NCI-H1048 (cell line): ENCODE measurements around the gene FGF14.
"Not testable (repeated sequence)": the region's sequence is repeated elsewhere in the genome, so short reads cannot be mapped to it uniquely, and the experiment has no call there.

ENCODE experiments used
- DNase-seq: peaks from one replicate; lab custom pipeline; 2025; lab: John Stamatoyannopoulos, UW

Gene FGF14

DNA sequence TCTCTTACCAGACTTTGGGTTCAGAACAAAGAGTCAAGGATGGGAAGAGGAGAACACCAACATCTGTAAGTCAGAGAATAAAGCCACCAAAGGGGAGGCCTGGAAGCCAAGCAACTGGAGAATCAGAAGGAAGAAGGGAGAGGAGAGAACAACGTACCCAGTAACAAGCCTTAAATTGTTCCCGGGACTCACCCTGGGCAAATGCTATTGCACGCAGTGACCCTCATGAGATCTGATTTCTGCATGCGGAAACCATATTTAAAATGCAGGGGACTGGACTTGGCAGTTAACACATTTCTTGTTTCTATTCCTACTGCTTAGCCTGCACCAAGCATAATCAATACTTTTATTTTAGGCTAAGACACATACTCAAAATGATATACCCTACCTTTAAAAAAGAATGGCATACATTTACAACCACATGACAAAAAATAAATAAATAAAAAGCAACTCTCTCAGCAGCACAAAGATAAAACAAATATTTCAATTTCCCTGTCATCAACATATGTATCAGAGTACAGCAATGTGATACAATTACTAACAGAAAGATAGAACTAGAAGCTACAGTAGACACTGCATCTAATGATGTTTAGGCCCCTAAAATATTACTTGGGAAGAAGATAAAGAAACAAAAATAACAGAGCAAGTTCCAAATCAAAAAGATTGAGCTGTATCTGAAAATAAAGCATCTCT, 534.8 kb downstream of the FGF14 start:
- DNase-seq, result no peak

DNA sequence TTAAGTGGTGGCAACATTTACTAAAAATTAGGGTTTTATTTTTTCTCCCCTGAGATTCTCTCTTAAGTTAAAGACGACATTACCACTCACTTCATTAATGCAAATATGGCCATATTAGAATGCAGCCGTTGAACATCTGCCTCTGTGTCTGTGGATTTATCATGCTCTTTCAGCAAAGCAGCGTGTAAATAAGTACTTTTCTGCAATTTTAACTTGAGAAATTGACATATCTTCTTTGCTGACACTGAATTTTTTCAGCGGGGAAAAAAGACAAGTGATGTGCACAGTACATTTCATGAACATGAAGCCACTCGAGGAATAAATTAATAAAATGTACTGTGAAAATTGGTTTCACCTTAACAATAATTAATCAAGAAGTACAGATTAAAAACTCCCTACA, 543.0 kb downstream of the FGF14 start:
- DNase-seq, result no peak

DNA sequence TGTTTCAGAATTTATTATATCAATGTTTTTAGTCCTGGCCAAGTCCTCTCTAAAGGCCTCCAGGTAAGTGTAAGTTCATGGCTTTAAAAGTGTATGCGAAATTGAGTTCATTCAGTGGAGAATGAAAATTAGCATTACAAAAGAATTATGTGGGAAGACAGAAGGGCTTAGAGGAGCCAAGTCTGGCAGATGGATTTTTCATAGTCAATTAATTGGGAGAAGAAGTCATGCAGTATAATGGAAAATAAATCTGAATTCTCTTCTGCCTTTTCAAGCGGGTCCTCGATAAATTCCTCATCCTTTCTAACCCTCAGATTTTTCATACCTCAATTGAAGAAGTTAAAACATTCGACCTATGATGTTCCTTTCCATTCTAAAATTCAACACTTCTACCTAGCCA, 555.1 kb downstream of the FGF14 start:
- no peak for DNase-seq

- DNase-seq, result no peak
These were observed 555.6 kb downstream of the FGF14 start for GRCh38 chr13:101846249-101846648.

DNA sequence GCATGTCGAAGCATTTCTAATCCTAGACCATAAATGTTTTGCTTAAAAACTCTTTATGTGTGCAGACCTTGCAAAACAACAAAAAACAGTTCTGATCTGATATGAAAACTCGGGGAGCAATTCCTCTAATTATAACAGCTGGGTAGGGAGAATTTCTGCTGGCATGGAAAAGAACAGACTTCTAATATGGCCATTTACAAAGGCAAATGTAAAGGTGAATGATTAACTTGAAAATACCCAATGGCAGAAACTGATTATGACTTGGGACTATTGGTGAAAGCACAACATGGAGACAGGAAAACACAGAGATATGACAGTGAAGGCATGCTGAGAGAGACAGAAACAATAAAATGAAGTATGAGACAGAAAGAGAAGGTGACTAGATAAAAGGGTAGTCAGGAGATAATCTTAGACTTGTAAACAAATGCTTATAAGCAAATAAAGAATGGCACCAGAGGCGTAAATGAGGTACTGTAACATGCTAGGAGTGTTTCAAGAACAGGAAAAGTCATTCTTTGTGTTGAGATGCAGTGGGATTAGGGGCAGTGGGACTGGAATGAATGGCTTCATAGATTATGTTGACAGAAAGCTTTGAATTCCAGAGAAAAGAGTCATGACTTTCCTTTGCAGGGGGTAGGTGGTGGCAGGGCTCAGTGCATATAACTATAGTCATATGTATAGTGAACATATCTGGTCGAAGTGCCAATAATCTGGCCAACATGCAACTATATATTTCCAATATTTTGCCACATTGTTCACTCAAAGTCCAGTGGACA, 556.4 kb downstream of the FGF14 start:
- no peak for DNase-seq

DNA sequence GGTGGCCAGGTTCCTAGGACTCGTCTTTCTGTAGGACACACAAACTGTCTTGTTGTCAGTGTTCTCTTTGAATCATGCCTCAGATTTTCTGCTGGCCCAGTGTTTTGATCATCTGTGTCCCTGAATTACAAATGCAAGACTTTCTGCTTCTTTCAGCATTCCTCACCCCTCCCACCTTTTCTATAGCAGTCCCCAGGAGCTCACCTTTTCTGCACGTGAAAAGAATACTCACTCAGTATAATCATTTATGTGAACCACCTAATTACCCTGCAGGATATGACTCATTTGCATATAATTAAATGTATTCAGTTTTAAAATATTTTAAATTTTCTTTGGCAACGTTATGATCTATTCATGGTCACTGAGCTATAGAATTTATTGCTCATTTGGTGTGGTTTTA, 560.1 kb downstream of the FGF14 start:
- no peak for DNase-seq

DNA sequence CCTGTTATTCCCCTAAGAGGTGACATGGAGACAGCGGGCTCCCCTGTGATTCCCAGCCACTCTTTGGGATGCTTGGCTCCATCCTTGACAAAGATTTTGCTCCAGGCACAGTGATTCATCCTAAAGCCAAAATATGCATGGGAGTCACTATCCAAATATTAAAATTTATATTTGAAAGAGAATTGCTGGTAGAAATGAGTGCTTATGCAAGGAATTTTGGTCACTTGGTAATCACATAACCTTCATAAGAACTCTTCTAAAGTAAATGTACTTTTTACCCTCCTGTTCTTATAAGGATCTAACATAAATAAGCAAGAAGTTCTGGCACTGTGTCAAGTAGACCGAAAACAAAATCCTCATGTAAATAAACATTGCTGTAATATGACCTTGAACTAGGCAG, 563.5 kb downstream of the FGF14 start:
- no peak for DNase-seq

DNA sequence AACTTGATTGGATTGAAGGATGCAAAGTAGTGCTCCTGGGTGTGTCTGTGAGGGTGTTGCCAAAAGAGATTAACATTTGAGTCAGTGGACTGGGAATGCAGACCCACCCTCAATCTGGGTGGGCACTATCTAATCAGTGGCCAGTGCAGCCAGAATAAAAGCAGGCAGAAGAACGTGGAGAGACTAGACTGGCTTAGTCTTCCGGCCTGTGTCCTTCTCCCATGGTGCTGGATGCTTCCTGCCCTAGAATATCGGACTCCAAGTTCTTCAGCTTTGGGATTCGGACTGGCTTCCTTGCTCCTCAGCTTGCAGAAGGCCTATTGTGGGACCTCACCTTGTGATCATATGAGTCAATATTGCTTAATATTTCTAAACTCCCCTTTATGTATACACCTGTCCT, 564.1 kb downstream of the FGF14 start:
- DNase-seq, result not testable (repeated sequence)

GRCh38 chr13:101837288-101837687, 564.6 kb downstream of the FGF14 start:
- DNase-seq, result no peak

DNA sequence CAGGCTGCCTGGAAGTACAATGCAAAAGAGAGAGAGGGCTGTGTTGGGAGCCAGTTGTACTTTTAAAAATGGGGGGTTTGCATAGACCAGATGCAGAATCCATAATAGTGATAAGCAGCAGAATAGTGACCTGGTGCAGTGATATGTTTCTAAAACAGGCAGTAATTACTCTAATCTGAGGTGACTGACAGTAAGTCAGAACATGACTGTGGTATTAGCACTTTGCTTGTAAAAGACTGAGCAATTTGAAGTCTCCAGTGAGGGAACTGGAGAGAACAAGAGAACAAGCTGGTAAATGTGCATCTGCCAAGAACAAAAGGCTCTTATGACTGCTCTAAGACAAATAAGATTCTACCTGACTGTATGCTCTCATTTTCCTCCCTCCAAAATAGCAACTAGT, 565.9 kb downstream of the FGF14 start:
- no peak for DNase-seq

- DNase-seq, result no peak
These were observed 568.2 kb downstream of the FGF14 start for GRCh38 chr13:101833671-101834070.

DNA sequence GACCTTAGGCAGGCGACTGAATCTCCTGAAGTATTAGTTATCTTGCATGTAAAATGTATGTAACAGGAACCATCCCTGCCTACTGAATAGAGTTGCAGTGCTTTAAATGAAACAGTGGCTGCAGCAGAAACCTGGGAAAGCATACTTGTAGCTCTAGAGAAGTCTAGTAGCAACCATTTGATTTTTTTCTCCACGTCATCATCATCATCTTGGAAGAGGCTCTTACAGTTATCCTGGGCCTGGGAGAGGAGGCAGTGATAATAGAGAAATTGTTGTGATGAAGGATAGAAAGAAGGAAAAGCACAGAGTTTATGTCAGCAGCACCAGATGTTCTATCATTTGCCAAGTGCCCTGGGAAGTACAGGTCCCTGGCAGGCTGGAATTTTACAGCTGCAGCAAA, 571.8 kb downstream of the FGF14 start:
- no peak for DNase-seq

DNA sequence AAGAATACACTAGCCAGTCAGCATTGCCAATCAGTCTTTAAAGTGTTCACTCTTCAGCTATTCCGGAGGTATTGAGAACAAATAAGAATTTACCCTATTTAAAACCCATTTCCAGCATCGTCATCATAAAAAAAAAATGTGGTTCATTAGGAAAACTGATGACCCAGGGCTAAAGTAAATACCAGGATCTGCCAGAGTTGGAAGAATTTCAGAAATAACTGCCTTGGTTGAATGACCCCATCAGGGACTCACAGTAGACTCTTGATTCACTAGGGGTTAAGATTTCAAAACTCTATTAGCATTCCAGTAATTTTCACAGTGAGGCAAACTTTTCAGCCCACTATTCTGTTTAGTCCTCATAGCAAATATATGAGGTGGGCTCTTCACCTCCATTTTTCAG, 572.4 kb downstream of the FGF14 start:
- no peak for DNase-seq

DNA sequence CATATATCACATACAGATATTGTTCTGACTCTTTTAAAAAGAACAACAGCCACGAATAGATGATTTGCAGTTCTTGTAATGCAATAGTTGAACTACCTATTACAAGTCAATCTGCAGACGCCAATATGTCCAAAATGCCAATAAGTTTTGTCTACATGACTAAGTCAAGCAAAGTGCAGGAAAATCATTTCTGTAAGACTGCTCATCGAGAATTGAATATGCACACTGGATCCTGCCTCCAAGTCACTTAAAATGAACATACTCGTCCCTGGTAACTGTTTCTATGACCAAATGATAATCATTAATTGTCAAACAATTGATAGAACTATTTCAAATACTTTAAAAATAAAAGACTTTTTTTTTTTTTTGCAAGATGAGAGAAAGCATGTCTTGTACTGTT, 573.7 kb downstream of the FGF14 start:
- no peak for DNase-seq

DNA sequence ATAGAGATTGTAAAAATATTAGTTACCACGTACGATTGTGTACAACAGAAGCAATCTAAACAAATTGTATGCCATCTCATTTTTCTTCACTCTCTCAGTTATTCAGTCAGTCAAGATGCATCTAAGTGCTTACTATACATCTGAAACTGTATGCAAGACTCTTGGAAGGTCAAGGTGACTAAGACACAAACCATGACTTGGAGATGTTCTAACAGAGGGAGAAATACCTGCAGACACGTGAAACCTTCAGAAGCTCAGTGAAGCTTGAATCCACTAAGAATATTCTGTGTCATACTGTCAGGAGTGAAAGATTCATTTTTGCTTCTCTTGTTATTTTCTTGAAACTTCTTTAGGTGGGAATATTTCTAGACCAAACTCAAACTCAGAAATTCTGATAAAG, 584.0 kb downstream of the FGF14 start:
- no peak for DNase-seq

DNA sequence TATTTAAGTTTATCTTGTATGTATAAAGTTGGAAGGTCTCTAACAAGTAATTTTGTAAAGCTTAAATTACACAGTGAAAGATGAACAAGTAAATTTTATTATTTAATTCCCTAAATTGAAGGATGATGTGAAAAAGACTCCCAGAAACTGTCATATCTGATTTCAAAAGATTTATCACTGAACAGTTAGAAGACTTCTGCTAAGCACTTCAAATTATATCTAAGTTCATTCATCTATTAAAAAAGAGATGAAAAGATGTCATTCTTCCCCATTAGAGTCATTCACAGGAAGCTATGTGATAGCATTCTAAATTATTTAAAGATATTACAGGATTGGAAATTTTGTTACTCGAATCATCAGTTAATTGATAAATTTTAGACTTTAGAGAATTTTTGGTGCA, 590.0 kb downstream of the FGF14 start:
- no peak for DNase-seq

DNA sequence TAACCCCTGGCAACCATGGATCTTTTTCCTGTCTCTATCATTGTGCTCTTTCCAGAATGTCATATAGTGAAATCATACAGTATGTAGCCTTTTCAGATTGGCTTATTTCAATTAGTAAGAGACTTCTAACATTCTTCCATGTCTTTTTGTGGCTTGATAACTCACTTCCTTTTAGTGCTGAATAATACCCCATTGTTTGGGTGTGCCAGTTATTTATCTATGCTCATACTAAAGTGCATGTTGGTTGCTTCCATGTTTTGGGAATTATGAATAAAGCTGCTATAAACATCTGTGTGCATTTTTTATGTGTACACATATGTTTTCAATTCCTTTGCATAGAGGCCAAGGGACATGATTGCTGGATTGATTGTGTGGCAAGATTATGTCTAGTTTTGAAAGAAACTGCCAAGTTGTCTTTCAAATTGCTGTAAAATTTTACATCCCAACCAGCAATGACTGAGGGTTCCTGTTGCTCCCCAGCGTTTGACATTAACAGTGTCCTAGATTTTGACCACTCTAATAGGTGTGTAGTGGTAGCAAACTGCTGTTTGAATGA, 590.5 kb downstream of the FGF14 start:
- DNase-seq, result no peak

GRCh38 chr13:101799196-101799595, 602.7 kb downstream of the FGF14 start:
- no peak for DNase-seq

GRCh38 chr13:101798437-101798836, 603.4 kb downstream of the FGF14 start:
- no peak for DNase-seq

- no peak for DNase-seq
These were observed 606.4 kb downstream of the FGF14 start for GRCh38 chr13:101795460-101795859.

GRCh38 chr13:101795025-101795424, 606.8 kb downstream of the FGF14 start:
- DNase-seq, result no peak

GRCh38 chr13:101792189-101792588, 609.7 kb downstream of the FGF14 start:
- DNase-seq, result no peak

DNA sequence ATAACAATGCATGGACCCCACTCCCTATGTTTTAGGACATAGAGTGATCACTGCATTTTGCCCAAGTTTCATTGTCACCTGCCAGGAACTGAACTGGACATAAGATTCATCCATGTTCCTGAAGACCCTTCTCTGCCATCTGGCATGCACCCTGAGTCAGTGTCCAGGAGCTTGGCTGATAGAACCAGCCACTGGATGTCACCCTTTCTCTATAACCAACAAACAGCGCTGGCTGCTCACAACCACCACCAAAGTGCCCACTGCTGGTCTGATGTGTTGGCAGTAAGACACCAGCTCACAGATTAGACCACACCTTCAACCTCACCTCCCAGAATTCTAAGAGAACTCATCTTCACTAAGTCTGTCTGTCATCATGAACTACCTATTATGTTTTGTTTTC, 616.0 kb downstream of the FGF14 start:
- DNase-seq, result no peak

- no peak for DNase-seq
These were observed 617.5 kb downstream of the FGF14 start for GRCh38 chr13:101784313-101784712.
